Stimulated activated CD8-positive, alpha-beta memory T cell treated with anti-CD3 and anti-CD28 coated beads, Interleukin-12 subunit alpha, Interleukin-12 subunit beta, amount 100 ng/mL, for 1 hour (primary cell): ENCODE measurements around the gene PLCXD1.
"Not testable (repeated sequence)": the region's sequence is repeated elsewhere in the genome, so short reads cannot be mapped to it uniquely, and the experiment has no call there.

Experiments used
- DNase-seq: peaks from one replicate; pipeline ENCODE4 v3.0.0-alpha.2; 2020; ENCODE audit warnings: low read depth

PLCXD1 gene

DNA sequence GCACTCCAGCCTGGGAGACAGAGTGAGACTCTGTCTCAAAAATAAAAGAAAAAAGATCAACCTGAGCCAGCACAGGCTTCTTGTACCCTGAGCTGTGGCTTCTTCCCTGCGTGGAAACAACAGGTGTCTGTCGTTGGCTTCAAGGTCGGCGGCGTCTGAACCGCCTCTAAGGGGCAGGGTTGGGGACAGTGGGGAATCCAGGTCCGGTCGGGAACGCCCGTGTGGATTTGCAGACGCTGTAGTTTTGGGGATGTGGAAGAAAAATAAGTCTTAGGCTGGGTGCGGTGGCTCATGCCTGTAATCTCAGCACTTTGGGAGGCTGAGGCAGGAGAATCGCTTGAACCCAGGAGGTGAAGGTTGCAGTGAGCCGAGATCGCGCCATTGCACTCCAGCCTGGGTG lies 17.2 kb upstream of the PLCXD1 start:
- DNase-seq = not testable (repeated sequence)

DNA sequence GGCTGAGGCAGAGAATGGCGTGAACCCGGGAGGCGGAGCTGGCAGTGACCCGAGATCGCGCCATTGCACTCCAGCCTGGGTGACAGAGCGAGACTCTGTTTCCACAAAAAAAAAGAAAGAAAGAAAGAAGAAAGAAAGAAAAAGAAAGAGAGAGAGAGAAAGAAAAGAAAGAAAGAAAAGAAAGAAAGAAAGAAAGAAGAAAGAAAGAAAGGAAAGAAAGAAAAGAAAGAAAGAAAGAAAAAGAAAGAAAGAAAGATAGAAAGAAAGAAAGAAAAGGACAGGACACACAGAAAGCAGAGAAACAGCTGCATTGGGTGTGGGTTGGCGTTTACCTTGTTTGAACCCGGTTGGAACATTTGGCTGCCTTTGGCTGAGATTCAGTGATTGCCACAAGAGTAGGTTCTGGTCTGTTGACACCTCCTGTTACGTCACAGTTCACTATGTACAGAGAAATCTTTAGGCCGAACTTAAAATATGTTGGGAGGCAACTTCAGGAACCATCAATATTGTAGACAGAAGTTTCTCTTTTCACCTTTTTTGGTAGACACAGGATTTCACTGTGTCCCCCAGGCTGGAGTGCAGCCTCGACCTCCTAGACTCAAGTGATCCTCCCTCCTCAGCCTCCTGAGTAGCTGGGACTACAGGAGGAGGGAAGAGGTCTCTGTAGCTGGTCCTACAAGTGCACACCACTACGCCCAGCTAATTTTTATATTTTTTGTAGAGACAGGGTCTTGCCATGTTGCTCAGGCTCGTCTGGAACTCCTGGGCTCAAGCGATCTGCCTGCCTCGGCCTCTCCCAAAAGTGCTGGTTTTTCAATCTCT lies 16.3 kb upstream of the PLCXD1 start:
- no peak for DNase-seq

GRCh38 chrX:265502-265901 lies 15.7 kb upstream of the PLCXD1 start:
- DNase-seq = no peak

GRCh38 chrX:267771-268261 lies 13.4 kb upstream of the PLCXD1 start:
- DNase-seq = no peak

- DNase-seq = no peak
These were observed 10.3 kb upstream of the PLCXD1 start for GRCh38 chrX:270848-271367.

- no peak for DNase-seq
These were observed 6.2 kb upstream of the PLCXD1 start for GRCh38 chrX:274904-275475.

DNA sequence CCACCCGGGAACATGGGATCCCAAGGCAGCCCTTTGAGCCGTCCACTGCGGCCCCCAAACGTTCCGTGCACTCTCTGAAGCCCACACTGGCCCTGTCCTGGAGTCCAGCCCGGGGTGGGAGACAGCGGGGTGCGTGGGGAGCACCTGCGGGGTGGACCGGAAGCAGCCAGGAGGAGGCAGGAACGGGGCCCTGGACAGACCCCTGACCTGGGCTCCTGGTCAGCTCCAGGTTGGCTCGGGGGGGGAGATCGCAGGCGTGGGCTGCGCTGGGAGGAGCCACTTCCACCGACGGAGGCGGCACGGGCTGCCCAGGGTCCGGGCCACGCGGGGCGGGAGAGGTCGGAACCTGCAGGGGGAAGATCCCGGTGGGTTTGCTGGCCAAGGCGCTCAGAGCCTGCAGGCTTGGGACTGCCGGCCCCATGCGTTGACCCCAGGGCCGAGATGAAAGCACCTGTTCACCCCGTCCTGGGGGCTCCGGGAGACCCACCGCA lies 5.7 kb upstream of the PLCXD1 start:
- no peak for DNase-seq

- peak; percentile 33 for DNase-seq
These were observed 5.1 kb upstream of the PLCXD1 start for GRCh38 chrX:275967-276580.

DNA sequence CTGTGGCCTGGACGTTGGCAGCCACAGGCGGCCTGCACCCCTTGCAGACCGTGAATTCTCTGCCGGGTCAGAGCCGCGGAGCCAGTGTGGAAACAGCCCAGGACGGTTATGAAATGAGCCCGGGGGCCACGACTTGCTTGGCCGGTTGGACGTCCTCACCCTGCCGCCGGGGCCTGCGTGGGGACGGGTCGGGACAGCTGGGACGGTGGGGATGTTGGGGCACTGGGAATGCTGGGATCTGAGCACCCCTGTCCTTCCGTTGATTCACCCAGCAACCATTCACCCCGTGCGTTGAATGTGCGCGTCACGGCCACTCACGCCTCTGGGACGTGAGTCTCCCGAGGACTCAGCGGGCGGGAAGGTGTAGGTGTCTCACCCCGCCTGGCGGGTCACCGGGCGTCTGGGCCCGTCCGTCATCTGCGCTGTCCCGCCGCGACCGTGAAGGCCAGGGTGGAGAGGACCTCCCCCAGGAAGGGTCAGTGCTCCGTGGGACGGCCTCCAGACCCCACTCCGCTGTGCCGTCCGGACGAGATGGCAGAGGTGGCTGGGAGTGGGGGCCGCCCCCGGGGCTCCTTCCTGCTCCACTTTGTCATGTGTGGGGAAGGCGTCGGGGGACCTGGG lies 4.5 kb upstream of the PLCXD1 start:
- DNase-seq = peak; percentile 16

DNA sequence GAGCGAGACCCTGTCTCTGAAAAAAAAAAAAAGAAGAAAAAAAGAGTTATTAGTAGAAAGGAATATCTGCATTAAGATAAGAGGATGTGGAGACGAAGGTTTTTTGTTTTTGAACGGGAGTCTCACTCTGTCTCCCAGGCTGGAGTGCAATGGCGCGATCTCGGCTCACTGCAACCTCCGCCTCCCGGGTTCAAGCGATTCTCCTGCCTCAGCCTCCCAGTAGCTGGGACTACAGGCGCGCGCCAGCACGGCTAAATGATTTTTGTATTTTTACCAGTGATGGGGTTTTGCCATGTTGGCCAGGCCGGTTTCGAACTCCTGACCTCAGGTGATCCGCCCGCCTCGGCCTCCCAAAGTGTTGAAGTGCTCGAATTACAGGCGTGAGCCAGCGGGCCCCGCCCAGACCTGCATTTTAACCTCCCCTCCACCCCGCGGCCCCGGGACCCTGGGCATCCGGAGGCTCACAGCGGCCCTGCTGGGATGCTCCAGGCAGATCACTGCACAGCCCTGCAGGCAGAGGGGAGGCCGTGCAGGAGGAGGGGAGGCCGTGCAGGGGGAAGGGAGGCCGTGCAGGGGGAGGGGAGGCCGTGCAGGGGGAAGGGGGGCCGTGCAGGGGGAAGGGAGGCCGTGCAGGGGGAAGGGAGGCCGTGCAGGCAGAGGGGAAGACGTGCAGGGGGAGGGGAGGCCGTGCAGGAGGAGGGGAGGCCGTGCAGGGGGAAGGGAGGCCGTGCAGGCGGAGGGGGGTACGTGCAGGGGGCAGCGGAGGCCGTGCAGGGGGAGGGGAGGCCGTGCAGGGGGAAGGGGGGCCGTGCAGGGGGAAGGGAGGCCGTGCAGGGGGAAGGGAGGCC lies 1.2 kb upstream of the PLCXD1 start:
- DNase-seq = not testable (repeated sequence)

DNA sequence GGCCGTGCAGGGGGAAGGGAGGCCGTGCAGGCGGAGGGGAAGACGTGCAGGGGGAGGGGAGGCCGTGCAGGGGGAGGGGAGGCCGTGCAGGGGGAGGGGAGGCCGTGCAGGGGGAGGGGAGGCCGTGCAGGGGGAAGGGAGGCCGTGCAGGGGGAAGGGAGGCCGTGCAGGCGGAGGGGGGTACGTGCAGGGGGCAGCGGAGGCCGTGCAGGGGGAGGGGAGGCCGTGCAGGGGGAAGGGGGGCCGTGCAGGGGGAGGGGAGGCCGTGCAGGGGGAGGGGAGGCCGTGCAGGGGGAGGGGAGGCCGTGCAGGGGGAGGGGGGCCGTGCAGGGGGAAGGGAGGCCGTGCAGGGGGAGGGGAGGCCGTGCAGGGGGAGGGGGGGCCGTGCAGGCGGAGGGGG lies 459 bp upstream of the PLCXD1 start:
- not testable (repeated sequence) for DNase-seq

- DNase-seq = not testable (repeated sequence)
These were observed 960 bp downstream of the PLCXD1 start for GRCh38 chrX:282000-282681.

- DNase-seq = peak; percentile 82
These were observed 2.1 kb downstream of the PLCXD1 start for GRCh38 chrX:283115-283845.

DNA sequence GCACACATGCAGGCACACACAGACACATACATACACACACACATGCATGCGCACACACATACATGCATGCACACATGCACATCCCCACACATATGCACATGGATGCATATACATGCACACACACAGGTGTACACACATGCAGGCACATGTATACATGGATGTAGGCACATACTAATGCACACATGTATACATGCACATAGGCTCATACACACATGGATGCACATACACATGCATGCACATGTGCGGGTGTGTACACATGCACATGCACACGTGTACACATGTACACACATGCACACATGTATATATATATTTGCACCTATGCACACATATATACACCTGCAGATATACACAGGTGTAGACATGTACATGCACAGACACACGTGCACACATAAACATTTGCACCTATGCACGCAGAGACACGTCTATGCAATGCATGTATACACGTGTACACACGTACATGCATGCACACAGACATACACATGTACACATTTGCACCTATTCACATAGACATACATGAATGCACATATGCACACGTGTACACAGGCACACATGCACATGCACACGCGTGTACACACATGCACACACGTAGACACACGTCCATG lies 4.0 kb downstream of the PLCXD1 start:
- DNase-seq = no peak

DNA sequence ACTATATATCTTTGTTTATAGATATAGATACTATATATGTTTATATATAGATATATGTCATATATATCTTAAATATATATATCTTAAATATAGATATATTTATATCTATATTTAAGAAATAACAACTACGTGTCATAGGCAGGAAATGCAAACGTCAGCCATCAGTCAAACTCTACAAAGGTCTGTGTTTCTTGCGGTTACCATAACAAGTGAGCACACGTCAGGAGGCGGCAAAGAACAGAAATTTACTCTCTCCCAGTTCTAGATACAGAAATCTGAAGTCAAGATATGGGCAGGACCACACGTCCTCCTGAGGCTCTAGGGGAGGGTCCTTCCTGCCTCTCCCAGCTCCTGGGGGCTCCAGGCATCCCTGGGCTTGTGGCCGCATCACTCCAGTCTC lies 6.5 kb downstream of the PLCXD1 start:
- no peak for DNase-seq

DNA sequence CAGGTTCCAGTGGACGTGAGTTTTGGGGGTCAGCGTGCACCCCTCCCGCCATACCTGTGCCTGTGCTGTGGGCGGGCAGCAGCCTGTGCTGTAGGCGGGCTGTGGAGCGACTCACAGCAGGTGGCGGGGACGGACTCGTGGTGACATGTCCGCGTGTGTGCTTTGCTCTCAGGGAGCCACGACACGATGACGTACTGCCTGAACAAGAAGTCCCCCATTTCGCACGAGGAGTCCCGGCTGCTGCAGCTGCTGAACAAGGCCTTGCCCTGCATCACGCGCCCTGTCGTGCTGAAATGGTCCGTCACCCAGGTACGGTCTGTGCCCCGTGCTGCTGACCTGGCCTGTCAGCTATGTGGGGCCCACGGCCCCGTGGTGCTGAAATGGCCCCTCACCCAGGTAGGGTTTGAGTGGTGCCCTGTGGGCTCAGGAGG lies 7.4 kb downstream of the PLCXD1 start:
- no peak for DNase-seq

DNA sequence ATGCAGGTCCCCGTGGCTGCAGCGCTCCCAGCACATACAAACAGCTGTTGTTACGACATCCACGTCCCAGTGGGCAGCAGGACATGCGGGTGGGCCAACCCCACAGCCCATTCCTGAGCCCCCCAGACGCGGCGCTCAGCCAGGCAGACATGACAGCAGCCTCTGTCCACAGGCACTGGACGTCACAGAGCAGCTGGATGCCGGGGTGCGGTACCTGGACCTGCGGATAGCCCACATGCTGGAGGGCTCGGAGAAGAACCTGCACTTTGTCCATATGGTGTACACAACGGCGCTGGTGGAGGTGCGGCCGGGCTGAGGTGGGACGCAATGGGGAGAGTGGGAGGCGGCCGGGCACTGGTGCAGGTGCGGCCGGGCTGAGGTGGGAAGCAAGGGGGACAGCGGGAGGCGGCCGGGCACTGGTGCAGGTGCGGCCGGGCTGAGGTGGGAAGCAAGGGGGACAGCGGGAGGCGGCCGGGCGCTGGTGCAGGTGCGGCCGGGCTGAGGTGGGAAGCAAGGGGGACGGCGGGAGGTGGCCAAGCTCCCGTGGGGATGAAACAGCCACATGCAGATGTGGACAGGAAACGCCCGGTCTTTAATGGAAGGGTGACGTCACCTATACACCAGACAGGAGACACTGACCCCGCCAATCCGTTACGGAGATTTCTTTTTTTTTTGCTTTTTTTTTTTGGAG lies 9.4 kb downstream of the PLCXD1 start:
- no peak for DNase-seq

- no peak for DNase-seq
These were observed 10.3 kb downstream of the PLCXD1 start for GRCh38 chrX:291411-291901.
